IMR-90 (cell line): Measurements from ENCODE around the gene PTPRN2. TPM values are rescaled to one million over a fixed set of nuclear protein-coding genes. Genes with fewer than 3 reads are reported as not detected.

Experiments used
- ATAC-seq: fragments of 200-7000 bp; cut with Tn5 transposase; 2 replicates; pipeline ENCODE4 v1.9.1; 2020; ENCODE audit warnings: low read depth, mild to moderate bottlenecking, moderate library complexity
- BruUV-seq: library from RNA; stranded (reverse); fragments of 400-500 nt; replicated peaks from 2 replicates; lab custom pipeline; 2021; lab: Mats Ljungman, UMichigan
- CTCF ChIA-PET: fragments of 300-600 bp; formaldehyde crosslinking; extraction: SDS; loops from one replicate; lab custom pipeline; 2021; ENCODE audit warnings: antibody characterized with exemption; lab: Yijun Ruan, JAX
- POLR2A ChIA-PET: fragments of 300-600 bp; sonication (Branson Sonifier 250); formaldehyde crosslinking; loops from one replicate; lab custom pipeline; 2022; ENCODE audit warnings: antibody characterized with exemption; ENCODE audit not compliant: unreplicated experiment; lab: Charles Lee
- DNase-seq: peaks from one replicate; pipeline ENCODE4 v3.0.0; 2013
- H2AFZ ChIP-seq: replicated peaks from 2 replicates; pipeline ENCODE3; 2013; ENCODE audit warnings: low read length, mild to moderate bottlenecking; ENCODE audit not compliant: poor library complexity
- H2AK5ac ChIP-seq: 2 replicates; pipeline ENCODE4 v1.6.1; 2013; ENCODE audit warnings: low read depth, low read length, inconsistent platforms
- H2AK9ac ChIP-seq: replicated peaks from 2 replicates; pipeline ENCODE3; 2013; ENCODE audit warnings: mild to moderate bottlenecking, low read depth, low read length, moderate library complexity; ENCODE audit not compliant: poor library complexity
- H2BK120ac ChIP-seq: 2 replicates; pipeline ENCODE4 v1.6.1; 2013; ENCODE audit warnings: low read depth, low read length, inconsistent platforms
- H2BK15ac ChIP-seq: 3 replicates; pipeline ENCODE4 v1.6.1; 2013; ENCODE audit warnings: low read depth, low read length, inconsistent platforms
- H2BK20ac ChIP-seq: 2 replicates; pipeline ENCODE4 v1.6.1; 2013; ENCODE audit warnings: low read depth, mild to moderate bottlenecking, inconsistent platforms, low read length, moderate library complexity
- H2BK5ac ChIP-seq: 2 replicates; pipeline ENCODE4 v1.6.1; 2013; ENCODE audit warnings: mild to moderate bottlenecking, low read depth, low read length, inconsistent platforms; ENCODE audit not compliant: poor library complexity, severe bottlenecking
- H3K14ac ChIP-seq: replicated peaks from 2 replicates; pipeline ENCODE4 v1.6.1; 2013; ENCODE audit warnings: low read depth, low read length, inconsistent platforms
- H3K18ac ChIP-seq: 2 replicates; pipeline ENCODE4 v1.6.1; 2013; ENCODE audit warnings: low read depth, low read length, control low read depth
- H3K23ac ChIP-seq: 2 replicates; pipeline ENCODE4 v1.6.1; 2013; ENCODE audit warnings: low read depth, low read length, inconsistent platforms
- H3K27ac ChIP-seq: 2 replicates; pipeline ENCODE4 v1.5.1; 2013; ENCODE audit warnings: mild to moderate bottlenecking, control low read depth, low read length; ENCODE audit not compliant: insufficient read depth
- H3K27me3 ChIP-seq: 2 replicates; pipeline ENCODE4 v1.6.1; 2013; ENCODE audit warnings: low read length; ENCODE audit not compliant: control insufficient read depth, insufficient read depth
- H3K36me3 ChIP-seq: 2 replicates; pipeline ENCODE4 v1.6.1; 2013; ENCODE audit warnings: low read length, mixed read lengths; ENCODE audit not compliant: control insufficient read depth, insufficient read depth
- H3K4ac ChIP-seq: 2 replicates; pipeline ENCODE4 v1.6.1; 2013; ENCODE audit warnings: low read depth, low read length, inconsistent platforms
- H3K4me1 ChIP-seq: 2 replicates; pipeline ENCODE4 v1.6.1; 2013; ENCODE audit warnings: low read length, mixed read lengths; ENCODE audit not compliant: control insufficient read depth, insufficient read depth
- H3K4me2 ChIP-seq: 2 replicates; pipeline ENCODE4 v1.6.1; 2013; ENCODE audit warnings: low read depth, mild to moderate bottlenecking, control low read depth, low read length, moderate library complexity
- H3K4me3 ChIP-seq: 2 replicates; pipeline ENCODE4 v1.5.1; 2013; ENCODE audit warnings: low read depth, mild to moderate bottlenecking, control low read depth, low read length, moderate library complexity; ENCODE audit not compliant: insufficient read depth
- H3K56ac ChIP-seq: 2 replicates; pipeline ENCODE4 v1.6.1; 2013; ENCODE audit warnings: low read length, inconsistent platforms; ENCODE audit not compliant: insufficient read depth; ENCODE audit errors: extremely low read depth
- H3K79me1 ChIP-seq, 2 experiments: 2 replicates each; pipeline ENCODE4 v1.6.1; 2013; ENCODE audit warnings: low read length in 2 of 2, inconsistent platforms in 1 of 2, low read depth in 1 of 2
- H3K9ac ChIP-seq: 2 replicates; pipeline ENCODE4 v1.6.1; 2013; ENCODE audit warnings: low read depth, low read length, control low read depth
- H3K9me1 ChIP-seq: 2 replicates; pipeline ENCODE4 v1.6.1; 2013; ENCODE audit warnings: low read length, inconsistent platforms; ENCODE audit not compliant: insufficient read depth
- H3K9me3 ChIP-seq: 2 replicates; pipeline ENCODE4 v1.6.1; 2013; ENCODE audit warnings: low read length; ENCODE audit not compliant: control insufficient read depth, insufficient read depth
- H4K20me1 ChIP-seq: 2 replicates; pipeline ENCODE4 v1.6.1; 2013; ENCODE audit warnings: low read length, inconsistent platforms; ENCODE audit not compliant: insufficient read depth
- H4K5ac ChIP-seq: 2 replicates; pipeline ENCODE4 v1.6.1; 2013; ENCODE audit warnings: mild to moderate bottlenecking, low read depth, low read length, control low read depth
- H4K8ac ChIP-seq, 2 experiments: 2 replicates each; pipeline ENCODE4 v1.6.1; 2013; ENCODE audit warnings: low read depth in 2 of 2, low read length in 2 of 2, control low read depth in 1 of 2, inconsistent platforms in 1 of 2
- H4K91ac ChIP-seq: 2 replicates; pipeline ENCODE4 v1.6.1; 2013; ENCODE audit warnings: low read depth, low read length, inconsistent platforms; ENCODE audit not compliant: insufficient read depth
- FOS ChIP-seq: fragments of 150-350 bp; IDR thresholded peaks from 2 replicates; pipeline ENCODE4 v1.6.1; 2016; ENCODE audit warnings: low read depth, low read length
- MAZ ChIP-seq: IDR thresholded peaks from 2 replicates; pipeline ENCODE4 v1.6.1; 2012; ENCODE audit warnings: low read depth, mild to moderate bottlenecking, low read length, improper control_type of control experiment, moderate library complexity, borderline replicate concordance
- POLR2A ChIP-seq: IDR thresholded peaks from 2 replicates; pipeline ENCODE4 v1.6.1; 2012; ENCODE audit warnings: mild to moderate bottlenecking, low read depth, low read length
- RAD21 ChIP-seq: IDR thresholded peaks from 2 replicates; pipeline ENCODE4 v1.6.1; 2012; ENCODE audit warnings: low read length, improper control_type of control experiment
- RCOR1 ChIP-seq: IDR thresholded peaks from 2 replicates; pipeline ENCODE4 v1.6.1; 2012; ENCODE audit warnings: mild to moderate bottlenecking, low read length, improper control_type of control experiment; ENCODE audit not compliant: insufficient replicate concordance
- RFX5 ChIP-seq: IDR thresholded peaks from 2 replicates; pipeline ENCODE4 v1.8.0; 2012; ENCODE audit warnings: low read depth, mild to moderate bottlenecking, low read length, moderate library complexity
- WGBS, 2 experiments: methylation state at CpG; one replicate each; pipeline versions ENCODE4 v1.1.5 to v1.1.7; 2013; ENCODE audit warnings: missing lambda C conversion rate in 2 of 2; ENCODE audit not compliant: insufficient read length in 1 of 2; ENCODE audit errors: extremely low coverage in 2 of 2; 5-methylcytosine and 5-hydroxymethylcytosine counted together
- dilution Hi-C: fragments of 300-500 bp; cut with HindIII; formaldehyde crosslinking; loops from one replicate; pipeline ENCODE4 v1.14.3; 2018; ENCODE audit warnings: low sequenced_read_pairs; ENCODE audit not compliant: unreplicated experiment
- in situ Hi-C: fragments of 300-500 bp; cut with MboI; formaldehyde crosslinking; loops from 3 replicates; pipeline ENCODE4 v1.14.3; 2019; ENCODE audit warnings: low sequenced_read_pairs, inconsistent platforms, mixed read lengths
- intact Hi-C: fragments of 100-400 bp; cut with micrococcal nuclease; formaldehyde crosslinking; loops from 2 replicates; pipeline ENCODE4 v1.10.0; 2022
- polyA plus RNA-seq, 3 experiments: library from polyadenylated mRNA; depleted of rRNA; stranded (reverse); fragments of >200 nt; gene quantifications; 2 replicates each; pipeline ENCODE4 v1.2.3, GENCODE V29; 2012; ENCODE audit warnings: low replicate concordance in 1 of 3
- total RNA-seq: library from RNA; depleted of rRNA; stranded (reverse); fragments of >200 nt; gene quantifications from 2 replicates; pipeline ENCODE4 v1.2.3, GENCODE V29; 2012
- TF ChIP-seq, protein P1 (sequence below): fragments of 150-350 bp; IDR thresholded peaks from 2 replicates; pipeline ENCODE4 v1.6.1; 2016; ENCODE audit warnings: low read depth, mild to moderate bottlenecking, low read length, moderate library complexity, borderline replicate concordance

PTPRN2 gene
- total and polyA plus RNA-seq, 2 of the 4 experiments (the other 2 are of a cell fraction), result 0.03 TPM; not detected in 1

DNA sequence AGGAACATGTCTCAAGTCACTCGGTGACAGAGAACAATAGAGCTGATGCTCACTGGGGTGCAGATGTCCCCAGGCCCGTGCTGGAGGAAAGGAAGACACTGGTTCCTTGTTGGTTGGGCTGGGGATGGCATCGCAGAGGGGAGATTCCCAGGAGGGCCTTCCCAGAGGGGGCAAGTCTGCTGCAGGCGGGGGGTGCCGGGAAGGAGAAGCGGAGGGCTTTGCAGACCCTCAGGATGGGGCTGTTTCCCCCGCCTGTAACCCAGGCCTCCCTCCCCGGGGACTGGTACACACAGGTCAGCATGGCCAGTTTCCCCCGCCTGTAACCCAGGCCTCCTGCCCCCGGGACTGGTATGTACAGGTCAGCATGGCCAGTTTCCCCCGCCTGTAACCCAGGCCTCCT, 967.0 kb downstream of the PTPRN2 start:
- H2AK9ac ChIP-seq, result no peak overlapping the region
- in situ Hi-C loops, result no loop called here
- no peak overlapping the region for H3K56ac ChIP-seq
- H3K14ac ChIP-seq, result no peak overlapping the region
- H3K4ac ChIP-seq, result no peak overlapping the region
- H3K23ac ChIP-seq, result no peak overlapping the region
- no peak overlapping the region for H2BK5ac ChIP-seq
- H3K18ac ChIP-seq, result no peak overlapping the region
- no peak overlapping the region for H4K91ac ChIP-seq
- no peak overlapping the region for H3K4me2 ChIP-seq
- H3K27me3 ChIP-seq, result no peaks in the 10 kb centered on the region
- no peak overlapping the region for H4K5ac ChIP-seq
- no peak overlapping the region for H2AK5ac ChIP-seq
- H4K8ac ChIP-seq, result no peak overlapping the region
- intact Hi-C loops, result no loop called here
- no peaks in the 10 kb centered on the region for H3K79me1 ChIP-seq
- no peak overlapping the region for H2AFZ ChIP-seq
- H3K27ac ChIP-seq, result no peak overlapping the region
- H3K4me1 ChIP-seq, result no peaks in the 10 kb centered on the region
- peaks cover 48% of the 10 kb centered on the region for H3K9me3 ChIP-seq
- no peaks in the 10 kb centered on the region for H3K9me1 ChIP-seq
- no peak for ATAC-seq
- no peak overlapping the region for H2BK20ac ChIP-seq
- POLR2A ChIA-PET, result no interaction called here
- TF ChIP-seq RFX5, result no peak
- TF ChIP-seq FOS, result no peak
- no peak for TF ChIP-seq RCOR1
- TF ChIP-seq, protein P1, sequence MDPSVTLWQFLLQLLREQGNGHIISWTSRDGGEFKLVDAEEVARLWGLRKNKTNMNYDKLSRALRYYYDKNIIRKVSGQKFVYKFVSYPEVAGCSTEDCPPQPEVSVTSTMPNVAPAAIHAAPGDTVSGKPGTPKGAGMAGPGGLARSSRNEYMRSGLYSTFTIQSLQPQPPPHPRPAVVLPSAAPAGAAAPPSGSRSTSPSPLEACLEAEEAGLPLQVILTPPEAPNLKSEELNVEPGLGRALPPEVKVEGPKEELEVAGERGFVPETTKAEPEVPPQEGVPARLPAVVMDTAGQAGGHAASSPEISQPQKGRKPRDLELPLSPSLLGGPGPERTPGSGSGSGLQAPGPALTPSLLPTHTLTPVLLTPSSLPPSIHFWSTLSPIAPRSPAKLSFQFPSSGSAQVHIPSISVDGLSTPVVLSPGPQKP, result no peak
- no peak for TF ChIP-seq RAD21
- TF ChIP-seq MAZ, result no peak
- TF ChIP-seq POLR2A, result no peak
- no peaks in the 10 kb centered on the region for H4K20me1 ChIP-seq
- no TSS peak for BruUV-seq
- WGBS, 2 experiments, result 73% methylated on average over 4 of the region's 11 CpGs; no CpG with 5 or more reads in 1 of the 2 experiments
- dilution Hi-C loops, result no loop called here
- CTCF ChIA-PET, result no interaction called here
- no peak overlapping the region for H3K9ac ChIP-seq
- H3K4me3 ChIP-seq, result no peak overlapping the region
- H2BK15ac ChIP-seq, result no peak overlapping the region
- DNase-seq, result no peak
- no peak overlapping the region for H2BK120ac ChIP-seq
- no peaks in the 10 kb centered on the region for H3K36me3 ChIP-seq
